Measurements from ENCODE around the gene ADARB2. TPM values are rescaled to one million over a fixed set of nuclear protein-coding genes. Genes with fewer than 3 reads are reported as not detected.

Gene ADARB2
- total RNA-seq, 2 donors from 2014 or later, result 1.1 to 1.8 TPM

- Histone ChIP-seq H3K9me3 (ENCODE audit: control insufficient read depth, low read length) (peaks cover 1% of the 10 kb centered on the region), H3K27me3 (ENCODE audit: control insufficient read depth, insufficient read depth, low read length, poor library complexity, severe bottlenecking) (no peaks in the 10 kb centered on the region), H3K27ac (ENCODE audit: low read depth, low read length) (no peak overlapping the region), H3K9ac (ENCODE audit: extremely low read depth, low read length, poor library complexity, severe bottlenecking) (no peak overlapping the region), H3K4me3 (ENCODE audit: low read length) (no peak overlapping the region), H3K36me3 (ENCODE audit: control insufficient read depth, insufficient read depth, low read length) (no peaks in the 10 kb centered on the region), H3K4me1 (ENCODE audit: control insufficient read depth, insufficient read depth, low read length) (peaks cover 10% of the 10 kb centered on the region)
- H3K27ac Mint-ChIP-seq, result no peak overlapping the region
- no peaks in the 10 kb centered on the region for H3K36me3 Mint-ChIP-seq (ENCODE audit: low read depth)
- peak; percentile 34 for DNase-seq
- 90 to 92% methylated on average over 4 to 9 of the region's 9 CpGs for WGBS, 2 experiments (ENCODE audit: insufficient coverage in 1 of 2, insufficient read length in 1 of 2)
- peaks cover 6% of the 10 kb centered on the region for H3K27me3 Mint-ChIP-seq (ENCODE audit: insufficient read depth)
- peaks cover 1% of the 10 kb centered on the region for H3K9me3 Mint-ChIP-seq
- H3K4me3 Mint-ChIP-seq, result no peak overlapping the region
- H3K4me1 Mint-ChIP-seq, result peaks cover 25% of the 10 kb centered on the region
- TF ChIP-seq, protein P1, sequence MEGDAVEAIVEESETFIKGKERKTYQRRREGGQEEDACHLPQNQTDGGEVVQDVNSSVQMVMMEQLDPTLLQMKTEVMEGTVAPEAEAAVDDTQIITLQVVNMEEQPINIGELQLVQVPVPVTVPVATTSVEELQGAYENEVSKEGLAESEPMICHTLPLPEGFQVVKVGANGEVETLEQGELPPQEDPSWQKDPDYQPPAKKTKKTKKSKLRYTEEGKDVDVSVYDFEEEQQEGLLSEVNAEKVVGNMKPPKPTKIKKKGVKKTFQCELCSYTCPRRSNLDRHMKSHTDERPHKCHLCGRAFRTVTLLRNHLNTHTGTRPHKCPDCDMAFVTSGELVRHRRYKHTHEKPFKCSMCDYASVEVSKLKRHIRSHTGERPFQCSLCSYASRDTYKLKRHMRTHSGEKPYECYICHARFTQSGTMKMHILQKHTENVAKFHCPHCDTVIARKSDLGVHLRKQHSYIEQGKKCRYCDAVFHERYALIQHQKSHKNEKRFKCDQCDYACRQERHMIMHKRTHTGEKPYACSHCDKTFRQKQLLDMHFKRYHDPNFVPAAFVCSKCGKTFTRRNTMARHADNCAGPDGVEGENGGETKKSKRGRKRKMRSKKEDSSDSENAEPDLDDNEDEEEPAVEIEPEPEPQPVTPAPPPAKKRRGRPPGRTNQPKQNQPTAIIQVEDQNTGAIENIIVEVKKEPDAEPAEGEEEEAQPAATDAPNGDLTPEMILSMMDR (conservative IDR thresholded peaks at IDR 0.05), result no peak
Observed at GRCh38 chr10:1613511-1613910, 123.8 kb downstream of the ADARB2 start.

- H3K4me1 Mint-ChIP-seq, result peaks cover 24% of the 10 kb centered on the region
- no peaks in the 10 kb centered on the region for H3K36me3 ChIP-seq (ENCODE audit: control insufficient read depth, insufficient read depth, low read length)
- no peak overlapping the region for H3K4me3 Mint-ChIP-seq
- TF ChIP-seq, protein P1 (conservative IDR thresholded peaks at IDR 0.05), result no peak
- DNase-seq, result peak; percentile 34
- peaks cover 10% of the 10 kb centered on the region for H3K4me1 ChIP-seq (ENCODE audit: control insufficient read depth, insufficient read depth, low read length)
- no peak overlapping the region for H3K9ac ChIP-seq (ENCODE audit: extremely low read depth, low read length, poor library complexity, severe bottlenecking)
- H3K36me3 Mint-ChIP-seq (ENCODE audit: low read depth), result no peaks in the 10 kb centered on the region
- H3K4me3 ChIP-seq (ENCODE audit: low read length), result no peak overlapping the region
- no peaks in the 10 kb centered on the region for H3K9me3 ChIP-seq (ENCODE audit: control insufficient read depth, low read length)
- no peaks in the 10 kb centered on the region for H3K27me3 ChIP-seq (ENCODE audit: control insufficient read depth, insufficient read depth, low read length, poor library complexity, severe bottlenecking)
- H3K27me3 Mint-ChIP-seq (ENCODE audit: insufficient read depth), result peaks cover 6% of the 10 kb centered on the region
- H3K27ac ChIP-seq (ENCODE audit: low read depth, low read length), result no peak overlapping the region
- WGBS, 2 experiments (ENCODE audit: insufficient coverage in 1 of 2, insufficient read length in 1 of 2), result 61 to 74% methylated on average over 5 of the region's 5 CpGs
- no peak overlapping the region for H3K27ac Mint-ChIP-seq
- no peaks in the 10 kb centered on the region for H3K9me3 Mint-ChIP-seq
Observed at GRCh38 chr10:1612908-1613307, 124.4 kb downstream of the ADARB2 start.

GRCh38 chr10:1611936-1612550 lies 125.3 kb downstream of the ADARB2 start:
- no peaks in the 10 kb centered on the region for H3K27me3 ChIP-seq (ENCODE audit: control insufficient read depth, insufficient read depth, low read length, poor library complexity, severe bottlenecking)
- H3K4me3 ChIP-seq (ENCODE audit: low read length), result no peak overlapping the region
- Mint-ChIP-seq H3K27ac (no peak overlapping the region), H3K27me3 (ENCODE audit: insufficient read depth) (peaks cover 6% of the 10 kb centered on the region), H3K4me1 (peaks cover 17% of the 10 kb centered on the region), H3K36me3 (ENCODE audit: low read depth) (no peaks in the 10 kb centered on the region), H3K9me3 (no peaks in the 10 kb centered on the region), H3K4me3 (no peak overlapping the region)
- peak; percentile 71 for DNase-seq
- H3K36me3 ChIP-seq (ENCODE audit: control insufficient read depth, insufficient read depth, low read length), result no peaks in the 10 kb centered on the region
- WGBS, 2 experiments (ENCODE audit: insufficient coverage in 1 of 2, insufficient read length in 1 of 2), result 66 to 76% methylated on average over 11 to 21 of the region's 21 CpGs
- H3K9ac ChIP-seq (ENCODE audit: extremely low read depth, low read length, poor library complexity, severe bottlenecking), result no peak overlapping the region
- H3K4me1 ChIP-seq (ENCODE audit: control insufficient read depth, insufficient read depth, low read length), result peaks cover 10% of the 10 kb centered on the region
- TF ChIP-seq, protein P1 (conservative IDR thresholded peaks at IDR 0.05), result no peak
- H3K27ac ChIP-seq (ENCODE audit: low read depth, low read length), result no peak overlapping the region
- H3K9me3 ChIP-seq (ENCODE audit: control insufficient read depth, low read length), result no peaks in the 10 kb centered on the region
